Erythroblast (primary cell): ENCODE measurements around the gene AFAP1L1.

Experiments
- DNase-seq, 2 experiments: peaks; one replicate each; lab custom pipeline; 2025; lab: John Stamatoyannopoulos, UW
- GATA1 ChIP-seq: IDR thresholded peaks from 2 replicates; pipeline ENCODE4 v1.6.1; 2011; ENCODE audit warnings: low read depth, mild to moderate bottlenecking, control low read depth, low read length, moderate library complexity
- POLR2A ChIP-seq: IDR thresholded peaks from 2 replicates; pipeline ENCODE4 v1.6.1; 2011; ENCODE audit warnings: mild to moderate bottlenecking, low read length

AFAP1L1 gene

DNA sequence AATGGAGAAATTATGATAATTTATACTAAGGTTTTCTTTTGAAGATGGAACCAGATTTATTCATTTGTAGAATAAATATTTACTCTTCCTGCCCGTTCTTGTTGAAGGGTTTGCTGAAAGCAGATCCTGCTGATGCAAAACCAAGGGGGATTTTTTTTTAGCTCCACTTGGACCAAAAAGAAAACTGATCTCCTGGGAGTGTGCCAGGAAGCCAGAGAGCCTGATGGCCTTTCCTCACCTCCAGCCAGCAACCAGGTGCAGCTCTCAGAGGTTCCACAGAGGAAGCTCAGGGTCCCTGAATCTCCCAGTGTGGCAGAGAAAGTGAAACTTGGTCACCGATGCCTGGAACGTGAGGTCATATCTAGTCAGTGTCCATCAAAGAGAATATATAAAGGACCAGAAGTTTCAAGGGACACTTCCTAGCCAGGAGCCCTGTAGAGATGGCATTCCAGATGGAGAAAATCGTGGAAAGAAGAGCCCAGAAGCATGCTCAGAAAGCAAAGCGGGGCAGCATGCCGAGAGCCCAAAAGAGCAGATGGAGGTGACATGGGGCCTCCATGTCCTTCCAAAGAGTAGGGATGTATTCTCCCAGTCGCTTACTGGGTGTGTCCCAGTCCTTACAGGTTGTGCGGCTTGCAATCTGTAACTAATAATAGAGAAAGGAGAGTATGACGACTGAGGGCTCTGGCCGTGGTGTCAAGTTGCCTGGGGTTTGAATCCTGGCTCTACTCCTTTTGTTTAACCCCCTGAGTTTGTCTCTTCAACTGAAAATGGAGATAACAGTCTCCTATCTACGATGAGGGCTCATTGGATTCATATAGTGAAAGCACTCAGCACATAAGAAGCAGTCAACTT is 12.2 kb downstream of the AFAP1L1 start:
- no peak for DNase-seq
- TF ChIP-seq POLR2A (no peak), GATA1 (no peak)

DNA sequence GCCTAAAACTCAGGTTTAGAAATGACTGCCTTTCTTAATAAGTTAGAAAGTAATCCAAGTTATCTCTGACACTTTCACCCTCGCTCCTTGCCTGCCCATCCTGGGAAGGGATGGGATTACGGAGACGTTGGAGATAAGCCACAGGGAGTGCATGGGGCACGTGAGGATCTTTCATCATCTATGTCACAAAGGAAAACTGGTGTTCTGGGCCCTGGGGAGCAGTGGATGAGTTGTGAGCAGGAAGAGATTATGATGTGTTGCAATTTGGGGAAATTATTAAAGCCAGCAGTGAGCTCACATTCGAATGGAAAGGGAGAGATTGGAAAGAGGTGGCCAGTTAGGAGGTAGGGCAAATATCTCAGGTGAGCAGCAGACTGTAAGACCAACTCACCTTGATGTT is 12.8 kb downstream of the AFAP1L1 start:
- TF ChIP-seq POLR2A (no peak), GATA1 (no peak)
- no peak for DNase-seq

DNA sequence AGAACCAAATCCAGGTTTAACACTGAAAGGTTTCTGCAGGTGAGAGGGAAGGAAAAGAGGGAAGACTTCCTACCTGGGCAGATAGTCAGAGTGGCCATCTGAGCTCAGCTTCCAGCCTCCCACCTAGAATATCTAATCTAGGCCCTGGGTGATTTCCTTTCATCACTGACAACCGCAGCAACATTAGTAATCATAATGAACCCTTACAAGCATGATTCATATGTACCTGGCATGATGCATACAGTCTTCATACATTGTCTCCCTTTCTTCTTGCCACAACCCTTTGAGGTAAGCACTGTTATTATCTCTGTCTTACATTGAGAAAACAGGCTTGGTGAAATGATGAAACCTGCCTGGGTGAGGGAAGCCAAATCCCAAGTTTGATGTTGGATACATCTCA is 13.5 kb downstream of the AFAP1L1 start:
- TF ChIP-seq GATA1 (no peak), POLR2A (no peak)
- no peak for DNase-seq

DNA sequence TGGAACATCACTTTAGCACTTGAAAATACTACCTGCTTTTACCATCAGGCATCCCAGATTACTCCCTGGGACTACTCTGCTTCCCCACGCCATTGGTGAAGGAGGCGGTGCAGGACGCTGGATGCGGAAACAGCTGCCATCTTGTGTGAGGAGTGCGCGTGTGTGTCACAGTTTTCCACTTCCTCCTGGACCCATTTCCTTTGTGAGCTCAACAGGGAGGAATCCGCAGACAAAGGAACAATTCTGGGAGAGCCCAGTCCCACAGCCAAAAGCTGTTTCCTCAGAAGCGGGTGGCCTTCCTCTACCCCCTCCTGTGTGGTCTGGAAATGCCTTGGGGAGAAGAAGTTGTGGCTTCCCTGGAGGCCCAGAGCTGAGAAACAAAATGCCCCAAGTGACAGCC is 16.8 kb downstream of the AFAP1L1 start:
- no peak for DNase-seq
- TF ChIP-seq POLR2A (no peak), GATA1 (no peak)

DNA sequence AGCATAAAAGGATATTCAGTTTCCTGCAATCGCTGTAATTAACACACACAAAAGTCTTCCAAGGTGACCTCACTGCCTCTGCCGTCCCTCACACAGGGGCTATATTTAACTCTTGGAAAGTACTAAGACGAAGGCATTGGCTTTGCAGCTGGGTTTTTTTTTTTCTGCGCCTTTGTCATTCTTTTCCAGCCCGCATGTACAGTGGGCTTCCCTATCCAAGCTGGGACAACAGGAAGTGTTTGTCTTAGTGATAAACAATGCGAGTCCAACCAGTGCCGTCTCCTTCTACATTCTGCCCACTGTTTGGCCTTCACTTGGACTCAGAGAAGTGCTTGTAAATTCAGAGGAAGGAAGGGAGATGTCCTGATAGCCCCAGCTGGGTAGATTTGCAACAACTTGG is 17.6 kb downstream of the AFAP1L1 start:
- no peak for DNase-seq
- TF ChIP-seq POLR2A (no peak), GATA1 (no peak)

DNA sequence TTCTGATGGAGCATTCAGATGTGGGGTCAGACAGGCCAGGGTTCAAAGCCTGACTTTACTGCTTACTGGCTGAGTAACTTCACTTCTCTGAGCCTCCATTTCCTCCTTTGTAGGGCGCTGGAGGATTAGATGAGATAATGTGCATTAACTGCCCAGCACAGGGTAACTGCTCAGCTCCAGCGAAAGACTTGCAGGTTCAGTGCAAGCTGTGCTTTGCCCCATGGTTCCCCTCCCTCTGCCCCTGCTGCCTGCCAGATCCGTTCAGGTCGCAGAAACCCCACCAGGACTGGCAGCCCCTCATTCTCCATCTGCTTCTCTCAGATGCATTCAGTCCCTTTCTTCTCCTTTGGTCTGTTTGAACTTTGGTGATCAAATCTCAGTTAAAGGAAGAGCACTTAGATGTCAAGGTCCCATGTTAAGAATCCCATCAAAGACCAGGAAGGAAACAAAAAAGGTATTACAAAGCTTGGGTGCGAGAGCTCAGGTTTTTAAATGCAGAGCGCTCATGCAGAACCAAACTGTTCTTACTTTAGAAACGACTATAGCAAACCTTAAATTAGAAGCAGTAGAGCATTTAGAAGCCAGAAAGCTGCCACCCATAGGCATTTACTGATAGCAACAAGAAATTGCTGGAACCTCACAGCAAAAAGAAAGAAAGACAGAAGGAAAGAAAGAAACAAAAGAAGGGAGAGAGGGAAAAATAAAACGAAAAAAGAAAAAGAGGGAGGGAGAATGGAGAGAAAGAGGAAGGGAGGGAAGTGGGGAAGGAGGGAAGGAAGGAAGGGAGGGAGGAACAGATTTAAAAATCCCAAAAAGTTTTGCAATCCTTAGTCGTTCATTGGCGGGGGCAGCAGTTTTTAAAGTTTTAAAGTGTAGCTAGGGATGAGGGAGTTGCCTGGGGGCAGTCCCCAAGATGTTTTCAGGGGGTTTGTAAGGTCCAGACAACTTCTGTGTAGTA is 23.5 kb downstream of the AFAP1L1 start:
- TF ChIP-seq POLR2A (no peak), GATA1 (no peak)
- DNase-seq: no peak

DNA sequence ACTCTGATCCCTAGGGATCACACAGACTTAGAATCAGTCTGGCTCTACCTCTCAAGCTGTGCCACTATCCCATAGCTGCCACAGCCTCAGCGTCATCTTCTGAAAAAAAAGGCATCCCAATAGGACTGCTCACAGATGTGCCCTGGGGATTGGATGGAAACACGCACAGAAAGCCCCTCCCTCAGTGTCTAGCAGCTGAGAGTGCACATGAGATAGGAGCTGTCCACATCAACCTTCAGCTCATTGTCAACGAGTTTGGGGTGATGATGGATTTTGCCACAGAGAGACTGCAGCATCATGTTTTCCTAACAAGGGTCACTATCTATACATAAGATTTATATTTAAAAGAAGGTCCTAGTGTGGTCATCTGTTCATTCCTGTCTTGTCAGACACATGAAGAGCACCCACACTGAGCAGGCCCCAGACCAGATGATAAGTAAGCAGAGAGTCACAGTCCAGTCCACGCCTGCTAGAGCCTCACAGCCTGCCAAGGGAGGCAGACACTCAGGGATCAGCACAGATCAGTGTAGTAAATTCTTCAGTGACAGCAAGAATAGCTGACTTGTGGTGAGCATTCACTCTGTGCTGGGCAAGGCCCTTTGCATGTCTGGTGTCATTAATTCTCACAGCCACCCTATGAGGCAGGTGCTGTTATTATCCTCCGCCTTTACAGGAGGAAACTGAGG is 25.8 kb downstream of the AFAP1L1 start:
- TF ChIP-seq POLR2A (no peak), GATA1 (no peak)
- DNase-seq: no peak

DNA sequence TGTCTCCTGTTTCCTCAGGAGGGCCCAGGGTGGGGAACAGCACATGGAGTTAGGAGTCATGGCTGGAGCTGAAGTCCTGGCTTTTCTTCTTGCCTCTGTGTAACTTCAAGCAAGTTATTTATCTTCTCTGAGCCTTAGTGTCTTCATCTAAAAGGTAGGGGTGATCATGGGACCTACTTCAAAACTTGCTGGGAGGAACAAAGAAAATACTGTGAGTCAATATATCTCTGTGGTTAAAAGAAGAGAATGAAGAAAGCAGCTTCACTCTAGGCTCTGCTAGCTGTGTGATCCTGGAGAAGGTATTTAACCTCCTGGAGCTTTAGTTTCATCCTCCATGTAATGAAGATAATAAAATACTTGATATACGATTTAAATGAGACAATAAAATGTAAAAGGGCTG is 26.5 kb downstream of the AFAP1L1 start:
- TF ChIP-seq POLR2A (no peak), GATA1 (no peak)
- DNase-seq: no peak

DNA sequence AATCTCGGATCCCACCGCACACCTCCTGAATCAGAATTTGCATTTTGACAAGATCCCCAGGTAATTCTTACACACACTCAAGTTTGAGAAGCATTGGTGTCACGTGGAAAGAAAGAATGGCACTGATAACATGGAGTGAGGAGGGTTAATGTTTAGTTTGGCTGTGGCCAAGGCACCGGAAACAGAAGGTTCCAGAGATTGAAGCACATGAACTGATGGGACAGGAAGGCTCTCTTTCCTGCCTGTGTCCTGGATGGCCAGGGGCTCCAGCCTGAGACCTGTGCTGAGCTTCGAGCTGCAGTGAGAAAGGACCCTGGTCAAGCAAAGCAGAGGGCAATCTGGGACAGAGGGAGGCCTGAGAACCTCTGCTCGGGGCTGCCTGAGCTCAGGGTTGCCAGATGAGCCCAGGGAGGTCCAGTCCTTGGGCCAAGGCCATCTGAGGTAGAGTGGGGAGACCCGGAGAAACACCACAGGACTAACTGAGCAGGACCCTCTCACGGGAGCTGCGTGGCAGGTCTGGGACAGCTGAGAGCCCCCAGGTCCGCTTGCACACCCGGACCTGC is 27.3 kb downstream of the AFAP1L1 start:
- TF ChIP-seq GATA1: no peak
- no peak for TF ChIP-seq POLR2A
- no peak for DNase-seq

DNA sequence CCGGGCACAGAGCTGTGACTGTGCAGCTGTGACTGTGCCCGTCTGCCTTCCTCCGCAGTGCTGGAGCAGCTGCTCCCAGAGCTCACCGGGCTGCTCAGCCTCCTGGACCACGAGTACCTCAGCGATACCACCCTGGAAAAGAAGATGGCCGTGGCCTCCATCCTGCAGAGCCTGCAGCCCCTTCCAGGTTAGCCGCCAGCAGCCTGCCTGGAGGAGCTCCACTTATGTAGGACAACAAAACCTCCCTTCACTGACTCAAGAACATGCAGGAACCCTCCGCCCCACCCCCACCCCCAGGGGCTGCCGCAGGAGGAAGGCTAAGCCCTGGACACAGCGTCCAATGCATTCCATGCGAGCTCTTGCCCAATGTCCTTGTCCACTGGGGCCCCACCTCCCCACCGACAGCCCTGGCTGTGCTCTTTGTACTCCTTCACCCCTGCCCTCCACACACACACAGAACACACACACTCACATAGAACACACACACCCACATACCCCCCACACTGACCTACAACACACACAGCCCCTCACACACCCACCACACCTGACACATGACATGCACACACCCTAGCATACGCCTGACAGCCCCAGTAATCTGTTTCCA is 27.9 kb downstream of the AFAP1L1 start:
- TF ChIP-seq POLR2A: no peak
- no peak for TF ChIP-seq GATA1

DNA sequence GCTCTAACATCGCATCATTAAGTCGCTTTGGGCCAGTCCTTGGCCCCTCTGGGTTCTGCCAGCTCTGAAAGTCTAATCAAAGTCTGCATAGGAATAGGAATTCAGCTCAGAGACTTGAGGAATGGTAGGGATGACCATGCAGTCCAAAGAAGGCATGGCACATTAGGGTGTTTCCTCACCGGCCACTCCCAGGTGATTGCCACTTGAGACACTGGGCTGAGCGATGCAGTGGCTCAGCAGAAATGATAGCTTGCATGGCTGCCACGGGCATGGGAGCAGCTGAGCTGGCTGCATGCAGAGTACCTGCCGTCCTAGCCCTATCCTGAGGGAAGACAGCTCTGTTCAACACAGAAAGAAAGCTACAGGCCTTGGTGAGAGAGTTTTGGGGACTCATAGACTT is 28.8 kb downstream of the AFAP1L1 start:
- no peak for TF ChIP-seq POLR2A
- TF ChIP-seq GATA1: no peak
- DNase-seq: no peak

More for the DNA sequence above, 27.9 kb downstream of the AFAP1L1 start:
- DNase-seq: no peak

DNA sequence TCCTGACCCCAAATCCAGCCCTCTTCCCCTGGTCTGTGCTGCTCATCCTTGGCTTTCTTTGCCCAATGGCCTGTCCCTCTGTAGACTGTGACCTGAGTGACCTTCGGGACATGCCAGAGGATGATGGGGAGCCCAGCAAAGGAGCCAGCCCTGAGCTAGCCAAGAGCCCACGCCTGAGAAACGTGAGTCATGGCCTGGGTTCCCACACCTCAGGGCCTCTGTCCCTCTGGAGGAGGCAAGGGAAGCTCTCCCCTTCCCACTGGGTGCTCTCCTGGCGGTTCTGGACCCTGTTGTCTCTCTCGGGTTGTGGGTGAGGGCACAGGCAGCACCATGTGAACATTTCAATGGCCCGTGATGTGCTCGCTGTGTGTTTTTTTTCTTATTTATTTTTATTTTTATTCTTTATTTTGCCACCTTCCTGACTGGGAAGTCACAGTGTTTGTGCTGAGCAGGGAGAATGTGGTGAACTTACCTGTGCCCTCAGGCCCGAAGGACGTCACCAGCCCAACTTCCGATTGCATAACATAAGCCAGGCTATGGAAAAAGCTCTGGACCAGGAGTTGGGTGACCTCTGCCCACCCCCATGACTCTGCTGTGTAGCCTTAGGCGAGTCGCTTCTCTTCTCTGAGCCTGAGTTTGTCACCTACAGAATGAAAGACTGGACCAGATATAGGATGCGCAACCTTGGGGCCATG is 29.5 kb downstream of the AFAP1L1 start:
- TF ChIP-seq POLR2A (no peak), GATA1 (no peak)
- no peak for DNase-seq
